Coronary artery (tissue), 2 donors: ENCODE data around the gene CYFIP2.

Experiments
- DNase-seq: peaks from one replicate; pipeline ENCODE4 v3.0.0-alpha.2; 2017; ENCODE audit warnings: low spot score
- H3K27ac ChIP-seq, 2 donors: fragments of 200-600 bp; sonication (generic); one replicate each; pipeline ENCODE4 v1.5.1; 2016 to 2019
- H3K4me3 ChIP-seq: fragments of 200-600 bp; sonication (generic); 2 replicates; pipeline ENCODE4 v1.5.1; 2016; ENCODE audit warnings: mild to moderate bottlenecking, moderate library complexity
- TF ChIP-seq, protein P1 (sequence below): fragments of 200-600 bp; sonication (generic); IDR thresholded peaks from one replicate; pipeline ENCODE4 v1.5.1; 2019; ENCODE audit warnings: antibody characterized with exemption

The CYFIP2 gene

DNA sequence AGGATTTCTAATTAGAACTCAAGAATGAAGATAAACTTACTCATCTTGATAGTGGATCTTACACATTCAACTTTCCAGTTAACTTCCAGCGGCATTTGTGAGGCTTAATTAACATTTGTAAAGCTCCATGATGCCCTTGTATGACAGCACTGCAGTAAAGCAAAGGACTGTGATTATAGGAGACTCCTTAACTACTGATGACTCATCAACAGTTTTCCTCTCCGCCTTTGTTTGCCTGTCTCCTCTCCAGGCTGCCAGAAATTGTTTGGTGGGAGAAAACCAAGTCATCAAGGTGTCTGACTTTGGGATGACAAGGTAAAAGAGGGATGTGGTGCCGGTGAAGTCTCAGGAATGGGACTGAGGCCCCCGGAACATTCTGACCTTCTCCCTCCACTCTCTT is 20.4 kb upstream of the CYFIP2 start:
- no peak overlapping the region for H3K4me3 ChIP-seq

DNA sequence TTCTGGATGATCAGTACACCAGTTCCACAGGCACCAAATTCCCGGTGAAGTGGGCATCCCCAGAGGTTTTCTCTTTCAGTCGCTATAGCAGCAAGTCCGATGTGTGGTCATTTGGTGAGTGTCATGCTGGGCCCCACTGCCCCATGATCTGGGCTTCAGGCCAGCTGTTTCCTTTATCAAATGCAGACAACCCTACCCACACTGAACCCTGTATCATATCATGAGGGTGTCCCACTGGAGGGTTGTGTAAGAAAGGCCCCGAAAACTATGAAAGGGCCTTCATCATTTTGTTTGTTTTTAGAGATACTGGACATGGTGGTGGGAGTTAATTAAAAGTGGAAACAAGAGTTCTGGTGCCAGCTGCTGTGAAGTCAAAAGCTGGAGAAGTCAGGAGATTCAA is 20.0 kb upstream of the CYFIP2 start:
- no peak overlapping the region for H3K27ac ChIP-seq
- TF ChIP-seq, protein P1, sequence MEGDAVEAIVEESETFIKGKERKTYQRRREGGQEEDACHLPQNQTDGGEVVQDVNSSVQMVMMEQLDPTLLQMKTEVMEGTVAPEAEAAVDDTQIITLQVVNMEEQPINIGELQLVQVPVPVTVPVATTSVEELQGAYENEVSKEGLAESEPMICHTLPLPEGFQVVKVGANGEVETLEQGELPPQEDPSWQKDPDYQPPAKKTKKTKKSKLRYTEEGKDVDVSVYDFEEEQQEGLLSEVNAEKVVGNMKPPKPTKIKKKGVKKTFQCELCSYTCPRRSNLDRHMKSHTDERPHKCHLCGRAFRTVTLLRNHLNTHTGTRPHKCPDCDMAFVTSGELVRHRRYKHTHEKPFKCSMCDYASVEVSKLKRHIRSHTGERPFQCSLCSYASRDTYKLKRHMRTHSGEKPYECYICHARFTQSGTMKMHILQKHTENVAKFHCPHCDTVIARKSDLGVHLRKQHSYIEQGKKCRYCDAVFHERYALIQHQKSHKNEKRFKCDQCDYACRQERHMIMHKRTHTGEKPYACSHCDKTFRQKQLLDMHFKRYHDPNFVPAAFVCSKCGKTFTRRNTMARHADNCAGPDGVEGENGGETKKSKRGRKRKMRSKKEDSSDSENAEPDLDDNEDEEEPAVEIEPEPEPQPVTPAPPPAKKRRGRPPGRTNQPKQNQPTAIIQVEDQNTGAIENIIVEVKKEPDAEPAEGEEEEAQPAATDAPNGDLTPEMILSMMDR = no peak
- no peak overlapping the region for H3K4me3 ChIP-seq
- no peak for DNase-seq

More for the DNA sequence above, 20.4 kb upstream of the CYFIP2 start:
- no peak for DNase-seq
- no peak overlapping the region for H3K27ac ChIP-seq
- TF ChIP-seq, protein P1 = no peak

DNA sequence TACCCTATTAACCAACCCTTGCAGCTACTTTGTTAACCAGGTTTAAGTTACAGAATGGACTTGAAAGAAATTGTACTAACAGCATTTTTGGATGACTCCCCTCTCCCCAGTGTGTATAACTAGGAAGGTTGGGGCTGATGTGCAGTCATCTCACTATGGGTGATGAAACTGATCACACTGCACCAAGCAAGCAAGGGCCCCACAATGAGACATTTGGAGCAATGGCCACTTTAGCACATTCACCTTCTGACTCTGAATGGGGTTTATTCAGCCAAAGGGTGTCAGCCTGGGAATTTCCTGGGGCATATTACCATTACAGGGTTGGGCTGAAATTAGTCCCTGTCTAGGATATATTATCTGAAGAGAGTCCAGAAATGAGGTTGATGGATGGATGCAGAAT is 18.7 kb upstream of the CYFIP2 start:
- no peak for DNase-seq
- Histone ChIP-seq H3K4me3 (no peak overlapping the region), H3K27ac (no peak overlapping the region)
- TF ChIP-seq, protein P1 = no peak

DNA sequence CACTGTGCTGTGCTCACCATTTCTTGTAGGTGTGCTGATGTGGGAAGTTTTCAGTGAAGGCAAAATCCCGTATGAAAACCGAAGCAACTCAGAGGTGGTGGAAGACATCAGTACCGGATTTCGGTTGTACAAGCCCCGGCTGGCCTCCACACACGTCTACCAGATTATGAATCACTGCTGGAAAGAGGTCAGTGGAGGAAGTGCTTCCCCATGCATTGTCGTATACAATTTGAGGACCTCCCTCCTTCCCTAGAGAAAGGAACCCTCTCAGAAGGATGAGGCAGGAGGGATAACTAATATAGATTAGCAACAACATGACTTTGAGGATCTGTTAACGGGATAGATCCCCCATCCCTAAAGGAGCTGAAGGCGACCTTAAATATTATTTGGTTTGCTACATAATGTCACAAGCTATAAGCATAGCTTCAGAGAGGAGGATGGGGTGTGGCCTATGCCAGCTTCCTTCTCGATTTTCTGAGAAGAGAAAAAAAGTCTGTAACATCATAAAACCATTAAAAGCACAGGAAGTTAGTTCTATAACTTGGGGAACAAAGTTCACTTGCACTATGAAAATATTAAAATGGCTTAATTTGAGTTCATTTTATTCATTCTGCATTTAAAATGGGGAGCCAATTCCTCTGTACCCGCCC is 17.0 kb upstream of the CYFIP2 start:
- no peak overlapping the region for H3K4me3 ChIP-seq
- H3K27ac ChIP-seq = no peak overlapping the region
- TF ChIP-seq, protein P1 = no peak
- DNase-seq = no peak

DNA sequence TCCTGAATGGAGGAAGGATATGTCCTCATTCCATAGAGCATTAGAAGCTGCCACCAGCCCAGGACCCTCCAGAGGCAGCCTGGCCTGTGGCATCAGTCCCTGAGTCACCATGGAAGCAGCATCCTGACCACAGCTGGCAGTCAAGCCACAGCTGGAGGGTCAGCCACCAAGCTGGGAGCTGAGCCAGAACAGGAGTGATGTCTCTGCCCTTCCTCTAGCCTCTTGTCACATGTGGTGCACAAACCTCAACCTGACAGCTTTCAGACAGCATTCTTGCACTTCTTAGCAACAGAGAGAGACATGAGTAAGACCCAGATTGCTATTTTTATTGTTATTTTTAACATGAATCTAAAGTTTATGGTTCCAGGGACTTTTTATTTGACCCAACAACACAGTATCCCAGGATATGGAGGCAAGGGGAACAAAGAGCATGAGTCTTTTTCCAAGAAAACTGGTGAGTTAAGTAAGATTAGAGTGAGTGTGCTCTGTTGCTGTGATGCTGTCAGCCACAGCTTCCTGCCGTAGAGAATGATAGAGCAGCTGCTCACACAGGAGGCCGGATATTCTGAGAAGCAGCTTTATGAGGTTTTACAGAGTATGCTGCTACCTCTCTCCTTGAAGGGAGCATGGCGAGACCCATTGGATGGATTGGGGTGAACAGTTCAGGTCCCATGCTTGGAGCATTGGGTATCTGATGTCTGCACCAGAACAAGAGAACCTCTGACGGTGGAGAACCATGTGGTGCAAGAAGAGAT is 13.0 kb upstream of the CYFIP2 start:
- no peak for DNase-seq
- Histone ChIP-seq H3K4me3 (no peak overlapping the region), H3K27ac (peak overlapping the region in 1 of 2 donors; percentile 14)
- TF ChIP-seq, protein P1 = no peak

DNA sequence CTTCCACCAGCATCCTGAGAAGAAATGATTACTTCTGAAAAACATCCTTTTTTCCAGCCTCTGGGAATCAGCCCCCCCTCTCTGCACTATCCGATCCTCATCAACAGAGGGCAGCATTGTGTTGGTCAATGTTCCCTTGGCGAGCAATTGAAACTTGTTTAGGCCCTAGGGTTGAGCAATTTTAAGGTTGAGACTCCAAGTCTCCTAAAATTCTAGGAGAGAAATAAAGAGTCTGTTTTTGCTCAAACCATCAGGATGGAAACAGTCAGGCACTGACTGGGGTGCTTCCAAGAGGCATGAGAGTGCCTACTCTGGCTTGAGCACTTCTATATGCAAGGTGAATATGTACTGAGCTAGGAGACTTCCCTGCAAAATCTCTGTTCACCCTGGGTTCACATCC is 12.4 kb upstream of the CYFIP2 start:
- no peak for DNase-seq
- Histone ChIP-seq H3K4me3 (no peak overlapping the region), H3K27ac (peak overlapping the region; percentile 35 to 39)
- TF ChIP-seq, protein P1 = peak; percentile 76

DNA sequence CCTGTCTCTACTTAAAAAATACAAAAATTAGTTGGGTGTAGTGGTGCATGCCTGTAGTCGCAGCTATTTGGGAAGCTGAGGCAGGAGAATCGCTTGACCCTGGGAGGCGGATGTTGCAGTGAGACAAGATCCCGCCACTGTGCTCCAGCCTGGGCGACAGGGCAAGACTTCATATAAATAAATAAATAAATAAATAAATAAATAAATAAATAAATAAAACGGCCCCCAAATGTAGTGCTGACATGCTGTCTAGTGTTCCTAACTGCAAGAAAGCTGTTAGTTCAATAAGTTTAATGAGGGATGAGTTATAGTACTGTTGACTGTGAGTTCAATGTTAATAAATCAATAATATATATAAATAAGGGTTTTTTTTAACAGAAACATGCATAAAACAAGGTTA is 7.5 kb upstream of the CYFIP2 start:
- TF ChIP-seq, protein P1 = no peak
- Histone ChIP-seq H3K4me3 (no peak overlapping the region), H3K27ac (no peak overlapping the region)
- no peak for DNase-seq
